ENCODE data around the gene ATP1B1. TPM values are rescaled to one million over a fixed set of nuclear protein-coding genes. Genes with fewer than 3 reads are reported as not detected.

The ATP1B1 gene
- total and polyA plus RNA-seq, 2 donors (not counting 1 experiment from before 2014, with no cell fraction given), result 1.4 to 1.7 TPM

DNA sequence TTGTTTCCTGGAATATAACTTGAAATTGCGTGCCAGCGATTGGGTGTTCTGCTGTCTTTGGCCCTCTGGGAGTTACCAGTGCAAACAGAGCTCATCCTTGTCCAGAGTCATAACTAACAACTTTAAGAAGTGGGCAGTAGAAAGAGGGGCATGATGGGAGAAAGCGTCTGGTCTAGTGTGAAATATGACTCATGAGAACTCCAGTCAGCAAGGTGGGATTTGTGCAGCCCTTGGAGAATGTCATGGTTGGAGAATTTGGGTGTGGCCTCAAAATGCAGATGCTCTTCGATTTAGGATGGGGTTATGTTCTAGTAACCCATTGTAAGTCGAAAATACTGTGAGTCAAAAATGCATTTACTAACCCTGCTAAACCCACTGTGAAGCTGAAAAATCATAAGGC lies 12.9 kb downstream of the ATP1B1 start:
- no peak overlapping the region for H3K27ac Mint-ChIP-seq
- no peak overlapping the region for H3K27ac ChIP-seq (ENCODE audit: low read length in 2 of 2)

GRCh38 chr1:169120066-169120465 lies 13.6 kb downstream of the ATP1B1 start:
- WGBS (ENCODE audit: insufficient coverage), result 89% methylated on average over 4 of the region's 5 CpGs
- Mint-ChIP-seq H3K4me1 (peaks cover 9% of the 10 kb centered on the region), H3K27me3 (peaks cover 6% of the 10 kb centered on the region), H3K27ac (no peak overlapping the region), H3K4me3 (no peak overlapping the region), H3K9me3 (ENCODE audit: insufficient read depth) (no peaks in the 10 kb centered on the region)
- no peaks in the 10 kb centered on the region for H3K9me3 ChIP-seq (ENCODE audit: control extremely low read depth in 1 of 3, control insufficient read depth in 2 of 3, insufficient read depth in 1 of 3, low read length in 2 of 3)
- POLR2A ChIA-PET, result no interaction called here
- CTCF ChIA-PET, result no interaction called here
- H3K4me1 ChIP-seq (ENCODE audit: control insufficient read depth in 2 of 2, insufficient read depth in 2 of 2, low read length in 2 of 2), result peaks cover 0 to 10% of the 10 kb centered on the region in 2 donors
- no peaks in the 10 kb centered on the region for H3K36me3 ChIP-seq (replicated peaks in 1 of 2; ENCODE audit: control extremely low read depth in 1 of 2, control insufficient read depth in 1 of 2, extremely low read depth in 1 of 2, insufficient read depth in 2 of 2, low read length in 1 of 2)
- DNase-seq, result no peak
- H3K79me2 ChIP-seq (ENCODE audit: control insufficient read depth, insufficient read depth, low read length), result no peaks in the 10 kb centered on the region
- no peak overlapping the region for H2AFZ ChIP-seq (ENCODE audit: insufficient read depth, low read depth, low read length, poor library complexity, severe bottlenecking)
- no peaks in the 10 kb centered on the region for H3K27me3 ChIP-seq (replicated peaks in 1 of 4; ENCODE audit: control extremely low read depth in 1 of 4, control insufficient read depth in 3 of 4, insufficient read depth in 4 of 4, low read length in 3 of 4)
- intact Hi-C loops (cut with micrococcal nuclease), result no loop called here
- H3K4me3 ChIP-seq (ENCODE audit: control extremely low read depth in 1 of 5, extremely low read depth in 1 of 5, insufficient read depth in 1 of 5, low read depth in 2 of 5, low read length in 4 of 5), result no peak overlapping the region
- no peak overlapping the region for H3K4me2 ChIP-seq (replicated peaks; ENCODE audit: low read depth, low read length, poor library complexity, severe bottlenecking)
- H3K9ac ChIP-seq (ENCODE audit: low read length), result no peak overlapping the region
- H3K27ac ChIP-seq (ENCODE audit: low read length in 2 of 2), result no peak overlapping the region
- no peaks in the 10 kb centered on the region for H4K20me1 ChIP-seq (ENCODE audit: control insufficient read depth, insufficient read depth, low read length, poor library complexity, severe bottlenecking)
- TF ChIP-seq CTCF (IDR thresholded peaks at IDR 0.05) (no peak), EZH2 (IDR thresholded peaks at IDR 0.05; ENCODE audit: borderline replicate concordance, insufficient read depth, low read depth, low read length, poor library complexity, severe bottlenecking) (no peak)
- ATAC-seq (ENCODE audit: low read depth), result no peak

More for the DNA sequence above, 12.9 kb downstream of the ATP1B1 start:
- no peak for ATAC-seq (ENCODE audit: low read depth)
- Histone ChIP-seq H3K4me2 (replicated peaks; ENCODE audit: low read depth, low read length, poor library complexity, severe bottlenecking) (no peak overlapping the region), H3K4me3 (ENCODE audit: control extremely low read depth in 1 of 5, extremely low read depth in 1 of 5, insufficient read depth in 1 of 5, low read depth in 2 of 5, low read length in 4 of 5) (no peak overlapping the region), H3K9me3 (ENCODE audit: control extremely low read depth in 1 of 3, control insufficient read depth in 2 of 3, insufficient read depth in 1 of 3, low read length in 2 of 3) (no peaks in the 10 kb centered on the region), H3K27me3 (replicated peaks in 1 of 4; ENCODE audit: control extremely low read depth in 1 of 4, control insufficient read depth in 3 of 4, insufficient read depth in 4 of 4, low read length in 3 of 4) (no peaks in the 10 kb centered on the region), H3K4me1 (ENCODE audit: control insufficient read depth in 2 of 2, insufficient read depth in 2 of 2, low read length in 2 of 2) (peaks cover 0 to 10% of the 10 kb centered on the region in 2 donors), H4K20me1 (ENCODE audit: control insufficient read depth, insufficient read depth, low read length, poor library complexity, severe bottlenecking) (no peaks in the 10 kb centered on the region), H3K36me3 (replicated peaks in 1 of 2; ENCODE audit: control extremely low read depth in 1 of 2, control insufficient read depth in 1 of 2, extremely low read depth in 1 of 2, insufficient read depth in 2 of 2, low read length in 1 of 2) (no peaks in the 10 kb centered on the region), H3K79me2 (ENCODE audit: control insufficient read depth, insufficient read depth, low read length) (no peaks in the 10 kb centered on the region), H2AFZ (ENCODE audit: insufficient read depth, low read depth, low read length, poor library complexity, severe bottlenecking) (no peak overlapping the region), H3K9ac (ENCODE audit: low read length) (no peak overlapping the region)
- ChIA-PET CTCF (no interaction called here), POLR2A (no interaction called here)
- TF ChIP-seq EZH2 (IDR thresholded peaks at IDR 0.05; ENCODE audit: borderline replicate concordance, insufficient read depth, low read depth, low read length, poor library complexity, severe bottlenecking), result no peak
- no peak for TF ChIP-seq CTCF (IDR thresholded peaks at IDR 0.05)
- Mint-ChIP-seq H3K9me3 (ENCODE audit: insufficient read depth) (no peaks in the 10 kb centered on the region), H3K4me1 (peaks cover 9% of the 10 kb centered on the region), H3K27me3 (peaks cover 3% of the 10 kb centered on the region), H3K4me3 (no peak overlapping the region)
- intact Hi-C loops (cut with micrococcal nuclease), result no loop called here
- no peak for DNase-seq
- WGBS (ENCODE audit: insufficient coverage), result 100% methylated on average over 1 of the region's 5 CpGs
